HG03520 (cell line): ENCODE data around the gene CBL.
A peak's percentile ranks its signal among the peaks of the same experiment; 100 is the strongest.
"Not testable (repeated sequence)": the region's sequence is repeated elsewhere in the genome, so short reads cannot be mapped to it uniquely, and the experiment has no call there.

Source experiments
- ATAC-seq: cut with Tn5 transposase; IDR thresholded peaks from one replicate; pipeline ENCODE4 v1.9.1; 2021; ENCODE audit warnings: mild to moderate bottlenecking, moderate library complexity; ENCODE audit not compliant: unreplicated experiment

The CBL gene

GRCh38 chr11:119206511-119207414 is 624 bp downstream of the CBL start:
- ATAC-seq, result peak; percentile 8

- no peak for ATAC-seq
Measured at GRCh38 chr11:119207415-119207960, 1.3 kb downstream of the CBL start.

DNA sequence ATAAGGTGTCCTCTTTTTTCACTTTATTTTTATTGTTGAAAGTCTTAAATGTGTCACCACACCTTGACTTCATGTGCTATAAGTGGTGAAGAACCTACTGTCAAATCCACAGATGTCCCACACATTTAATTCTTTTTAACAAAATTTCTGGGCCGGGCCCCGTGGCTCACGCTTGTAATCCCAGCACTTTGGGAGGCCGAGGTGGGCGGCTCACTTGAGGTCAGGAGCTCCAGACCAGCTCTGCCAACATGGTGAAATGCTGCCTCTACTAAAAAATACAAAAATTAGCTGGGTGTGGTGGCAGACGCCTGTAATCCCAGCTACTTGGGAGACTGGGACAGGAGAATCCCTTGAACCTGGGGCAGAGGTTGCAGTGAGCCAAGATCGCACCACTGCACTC is 3.0 kb downstream of the CBL start:
- ATAC-seq, result no peak

GRCh38 chr11:119210050-119210449 is 3.9 kb downstream of the CBL start:
- ATAC-seq, result no peak

- ATAC-seq, result no peak
Measured at GRCh38 chr11:119218141-119218878, 12.2 kb downstream of the CBL start.

GRCh38 chr11:119222308-119222707 is 16.2 kb downstream of the CBL start:
- ATAC-seq, result no peak

DNA sequence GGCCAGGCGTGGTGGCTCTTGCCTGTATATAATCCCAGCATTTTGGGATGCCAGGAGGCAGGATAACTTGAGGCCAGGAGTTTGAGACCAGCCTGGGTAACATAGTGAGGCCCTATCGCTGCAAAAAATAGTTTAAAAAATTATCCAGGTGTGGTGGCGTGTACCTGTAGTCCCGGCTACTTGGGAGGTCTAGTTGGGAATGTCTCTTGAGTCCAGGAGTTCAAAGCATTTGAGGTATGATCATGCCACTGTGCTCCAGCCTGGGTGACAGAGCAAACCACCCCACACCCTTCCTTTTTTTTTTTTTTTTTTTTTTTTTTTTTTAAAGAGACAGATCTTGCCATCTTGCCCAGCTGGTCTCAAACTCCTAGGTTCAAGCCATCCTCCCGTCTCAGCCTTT is 16.8 kb downstream of the CBL start:
- ATAC-seq, result no peak

- no peak for ATAC-seq
Measured at GRCh38 chr11:119223856-119224255, 17.7 kb downstream of the CBL start.

GRCh38 chr11:119228535-119229287 is 22.6 kb downstream of the CBL start:
- not testable (repeated sequence) for ATAC-seq

GRCh38 chr11:119229288-119229672 is 23.1 kb downstream of the CBL start:
- no peak for ATAC-seq

DNA sequence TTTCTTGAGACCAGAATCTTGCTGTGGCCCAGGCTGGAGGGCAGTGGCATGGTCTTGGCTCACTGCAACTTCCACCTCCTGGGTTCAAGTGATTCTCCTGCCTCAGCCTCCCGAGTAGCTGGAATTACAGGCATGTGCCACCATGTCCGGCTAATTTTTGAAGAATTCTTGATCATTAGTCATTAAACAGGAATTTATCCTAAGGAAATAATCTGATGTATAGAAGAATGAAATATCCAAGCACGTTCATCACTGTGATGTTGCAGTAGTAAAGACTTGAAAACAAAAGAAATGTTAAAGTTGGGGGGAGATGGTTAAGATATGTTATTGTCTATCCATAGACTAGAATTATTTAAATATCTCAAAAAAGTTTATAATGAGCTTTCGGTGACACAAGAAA is 23.6 kb downstream of the CBL start:
- no peak for ATAC-seq

GRCh38 chr11:119236490-119236889 is 30.4 kb downstream of the CBL start:
- ATAC-seq, result no peak

GRCh38 chr11:119236891-119237290 is 30.8 kb downstream of the CBL start:
- ATAC-seq, result no peak

GRCh38 chr11:119237515-119237914 is 31.4 kb downstream of the CBL start:
- no peak for ATAC-seq

DNA sequence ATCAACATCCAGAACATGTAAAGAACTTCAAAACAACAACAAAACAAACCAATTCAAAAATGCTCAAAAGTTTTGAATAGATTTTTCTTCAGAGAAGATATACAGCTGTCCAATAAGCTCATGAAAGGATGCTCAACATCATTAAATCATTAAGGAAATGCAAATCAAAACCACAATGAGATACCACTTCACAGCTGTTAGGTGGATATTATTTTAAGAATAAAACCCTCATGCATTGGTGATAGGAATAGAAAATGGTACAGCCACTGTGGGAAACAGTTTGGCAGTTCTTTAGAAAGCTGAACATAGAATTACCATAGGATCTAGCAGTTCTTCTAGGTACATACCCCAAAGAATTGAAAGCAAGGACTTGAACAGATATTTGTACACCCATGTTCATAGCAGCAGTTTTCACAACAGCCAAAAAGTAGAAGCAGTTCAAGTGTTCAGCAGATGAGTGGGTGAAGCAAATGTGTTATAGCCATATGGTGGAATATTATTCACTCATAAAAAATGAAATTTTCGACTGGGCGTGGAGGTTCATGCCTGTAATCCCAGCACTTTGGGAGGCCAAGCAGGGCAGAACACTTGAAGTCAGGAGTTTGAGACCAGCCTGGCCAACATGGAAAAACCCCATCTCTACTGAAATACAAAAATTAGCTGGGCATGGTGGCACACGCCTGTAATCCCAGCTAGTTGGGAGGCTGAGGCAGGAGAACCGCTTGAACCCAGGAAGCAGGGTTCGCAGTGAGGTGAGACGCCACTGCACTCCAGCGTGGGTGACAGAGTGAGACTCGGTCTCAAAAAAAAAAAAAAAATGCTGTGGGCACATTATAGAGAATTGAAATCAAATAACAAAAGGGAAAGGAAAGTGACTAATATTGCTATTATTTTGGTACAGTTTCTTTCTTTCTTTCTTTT is 42.9 kb downstream of the CBL start:
- no peak for ATAC-seq

- no peak for ATAC-seq
Measured at GRCh38 chr11:119249671-119250010, 43.5 kb downstream of the CBL start.

DNA sequence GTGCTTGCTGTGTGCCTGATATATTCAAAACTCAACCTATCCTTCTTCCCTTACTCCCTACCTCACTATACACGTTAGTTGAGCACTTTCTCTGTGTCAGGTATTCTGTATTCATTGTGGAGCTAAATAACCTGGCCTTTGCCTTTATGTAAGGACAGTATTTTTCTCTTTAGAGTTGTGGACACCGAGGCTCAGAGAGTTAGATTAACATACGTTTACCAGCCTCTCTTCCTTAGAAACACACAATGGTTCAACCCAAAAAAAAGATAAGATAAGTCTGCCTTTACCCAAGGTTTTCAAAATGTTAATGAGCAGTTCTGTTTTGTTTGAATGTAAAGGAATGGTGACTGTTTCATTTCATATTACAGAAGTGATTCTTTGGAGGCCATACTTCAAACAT is 45.0 kb downstream of the CBL start:
- ATAC-seq, result no peak

- ATAC-seq, result no peak
Measured at GRCh38 chr11:119254239-119254638, 48.1 kb downstream of the CBL start.

DNA sequence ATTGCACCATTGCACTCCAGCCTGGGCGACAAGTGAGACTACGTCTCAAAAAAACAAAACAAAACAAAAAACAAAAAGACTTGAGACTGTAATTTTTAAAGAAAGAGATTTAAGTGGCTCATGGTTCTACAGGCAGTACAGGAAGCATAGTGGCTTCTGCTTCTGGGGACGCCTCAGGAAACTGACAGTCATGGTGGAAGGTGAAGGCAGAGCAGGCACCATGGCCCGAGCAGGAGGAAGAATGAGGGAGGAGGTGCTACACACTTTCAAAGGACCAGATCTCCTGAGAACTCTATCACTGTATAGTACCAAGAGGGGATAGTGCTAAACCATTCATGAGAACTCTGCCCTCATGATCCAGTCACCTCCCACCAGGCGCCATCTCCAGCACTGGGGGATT is 52.0 kb downstream of the CBL start:
- no peak for ATAC-seq

DNA sequence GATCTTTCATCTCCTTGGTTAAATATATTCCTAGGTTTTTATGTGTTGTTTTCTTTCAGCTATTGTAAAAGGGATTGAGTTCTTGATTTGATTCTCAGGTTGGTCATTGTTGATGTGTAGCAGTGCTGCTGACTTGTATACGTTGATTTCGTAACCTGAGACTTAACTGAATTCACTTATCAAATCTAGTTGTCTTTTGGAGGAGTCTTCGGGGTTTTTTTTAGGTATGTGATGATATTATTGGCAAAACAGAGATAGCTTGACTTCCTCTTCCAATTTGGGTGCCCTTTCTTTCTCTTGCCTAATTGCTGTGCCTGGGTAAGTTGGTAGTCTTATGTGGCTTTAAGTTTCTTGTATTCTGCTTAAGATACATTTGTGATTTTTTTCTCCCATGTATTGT is 52.8 kb downstream of the CBL start:
- no peak for ATAC-seq
